NCI-H2081 treated with DMSO at 0.1 percent for 48 hours (cell line): ENCODE data around the gene GRHL3.

Experiments used
- DNase-seq: peaks from one replicate; lab custom pipeline; 2025; lab: John Stamatoyannopoulos, UW

The GRHL3 gene

GRCh38 chr1:24293392-24294227, 25.5 kb upstream of the GRHL3 start:
- no peak for DNase-seq

- DNase-seq: no peak
These were observed 24.9 kb upstream of the GRHL3 start for GRCh38 chr1:24294228-24294672.

GRCh38 chr1:24294716-24295371, 24.3 kb upstream of the GRHL3 start:
- DNase-seq: no peak

- no peak for DNase-seq
These were observed 23.6 kb upstream of the GRHL3 start for GRCh38 chr1:24295535-24295934.

GRCh38 chr1:24297187-24297851, 21.8 kb upstream of the GRHL3 start:
- DNase-seq: no peak

- no peak for DNase-seq
These were observed 21.3 kb upstream of the GRHL3 start for GRCh38 chr1:24297852-24298232.

GRCh38 chr1:24298606-24299005, 20.6 kb upstream of the GRHL3 start:
- no peak for DNase-seq

GRCh38 chr1:24299901-24300300, 19.3 kb upstream of the GRHL3 start:
- no peak for DNase-seq

GRCh38 chr1:24300971-24301784, 18.0 kb upstream of the GRHL3 start:
- no peak for DNase-seq

- no peak for DNase-seq
These were observed 17.4 kb upstream of the GRHL3 start for GRCh38 chr1:24301785-24302175.

- DNase-seq: no peak
These were observed 16.9 kb upstream of the GRHL3 start for GRCh38 chr1:24302209-24302611.

- DNase-seq: no peak
These were observed 15.6 kb upstream of the GRHL3 start for GRCh38 chr1:24303600-24303999.

- DNase-seq: no peak
These were observed 14.4 kb upstream of the GRHL3 start for GRCh38 chr1:24304763-24305162.

- no peak for DNase-seq
These were observed 10.7 kb upstream of the GRHL3 start for GRCh38 chr1:24308365-24309015.

GRCh38 chr1:24309762-24310485, 9.2 kb upstream of the GRHL3 start:
- DNase-seq: no peak

- no peak for DNase-seq
These were observed 7.9 kb upstream of the GRHL3 start for GRCh38 chr1:24311234-24311633.

- no peak for DNase-seq
These were observed 7.4 kb upstream of the GRHL3 start for GRCh38 chr1:24311741-24312140.

GRCh38 chr1:24315391-24315790, 3.8 kb upstream of the GRHL3 start:
- no peak for DNase-seq

GRCh38 chr1:24316645-24317044, 2.5 kb upstream of the GRHL3 start:
- DNase-seq: no peak

- no peak for DNase-seq
These were observed 2.1 kb upstream of the GRHL3 start for GRCh38 chr1:24317081-24317480.
